ENCODE data around the gene RPS2.

Gene RPS2

DNA sequence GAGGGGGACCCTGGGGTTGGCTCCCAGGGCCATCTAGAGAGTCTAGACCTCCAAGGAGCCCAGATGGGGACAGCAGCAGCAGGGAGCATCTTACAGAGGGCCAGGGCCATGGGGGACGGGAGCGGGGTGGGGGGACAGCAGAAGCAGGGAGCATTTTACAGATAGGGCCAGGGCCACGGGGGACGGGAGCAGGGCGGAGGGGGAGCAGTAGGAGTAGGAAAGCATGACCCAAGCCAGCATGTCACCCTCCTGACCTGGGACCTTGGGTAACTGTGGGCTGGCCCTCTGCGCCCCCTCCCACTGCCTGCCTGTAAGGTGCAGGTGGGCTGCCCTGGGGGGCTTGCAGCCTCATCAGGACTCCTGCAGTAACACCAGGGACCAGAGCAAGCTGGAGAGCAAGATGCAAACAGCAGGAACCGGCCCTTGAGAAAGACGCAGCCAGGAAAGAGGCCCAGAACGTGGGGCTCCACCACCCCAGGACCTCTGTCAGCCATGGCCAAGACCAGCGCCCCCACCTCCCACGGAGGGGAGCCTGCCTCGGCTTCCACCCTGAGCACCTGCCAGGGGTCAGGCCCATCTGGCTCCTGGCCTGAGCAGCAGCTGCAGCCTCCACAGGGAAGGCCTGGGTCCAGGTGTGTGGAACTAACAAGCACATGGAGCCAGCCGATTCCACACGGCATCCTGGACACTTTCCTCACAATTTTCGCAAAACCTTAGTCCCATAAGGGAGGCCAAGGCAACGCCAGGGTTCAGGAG, 42.6 kb upstream of the RPS2 start:
- no peak for DNase-seq (ENCODE audit: low read depth)
- TF ChIP-seq, protein P1, sequence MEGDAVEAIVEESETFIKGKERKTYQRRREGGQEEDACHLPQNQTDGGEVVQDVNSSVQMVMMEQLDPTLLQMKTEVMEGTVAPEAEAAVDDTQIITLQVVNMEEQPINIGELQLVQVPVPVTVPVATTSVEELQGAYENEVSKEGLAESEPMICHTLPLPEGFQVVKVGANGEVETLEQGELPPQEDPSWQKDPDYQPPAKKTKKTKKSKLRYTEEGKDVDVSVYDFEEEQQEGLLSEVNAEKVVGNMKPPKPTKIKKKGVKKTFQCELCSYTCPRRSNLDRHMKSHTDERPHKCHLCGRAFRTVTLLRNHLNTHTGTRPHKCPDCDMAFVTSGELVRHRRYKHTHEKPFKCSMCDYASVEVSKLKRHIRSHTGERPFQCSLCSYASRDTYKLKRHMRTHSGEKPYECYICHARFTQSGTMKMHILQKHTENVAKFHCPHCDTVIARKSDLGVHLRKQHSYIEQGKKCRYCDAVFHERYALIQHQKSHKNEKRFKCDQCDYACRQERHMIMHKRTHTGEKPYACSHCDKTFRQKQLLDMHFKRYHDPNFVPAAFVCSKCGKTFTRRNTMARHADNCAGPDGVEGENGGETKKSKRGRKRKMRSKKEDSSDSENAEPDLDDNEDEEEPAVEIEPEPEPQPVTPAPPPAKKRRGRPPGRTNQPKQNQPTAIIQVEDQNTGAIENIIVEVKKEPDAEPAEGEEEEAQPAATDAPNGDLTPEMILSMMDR (IDR thresholded peaks at IDR 0.05; ENCODE audit: low read depth, low read length, missing control alignments): no peak
- H3K4me3 ChIP-seq (ENCODE audit: low read depth, low read length): peak overlapping the region; percentile 83

DNA sequence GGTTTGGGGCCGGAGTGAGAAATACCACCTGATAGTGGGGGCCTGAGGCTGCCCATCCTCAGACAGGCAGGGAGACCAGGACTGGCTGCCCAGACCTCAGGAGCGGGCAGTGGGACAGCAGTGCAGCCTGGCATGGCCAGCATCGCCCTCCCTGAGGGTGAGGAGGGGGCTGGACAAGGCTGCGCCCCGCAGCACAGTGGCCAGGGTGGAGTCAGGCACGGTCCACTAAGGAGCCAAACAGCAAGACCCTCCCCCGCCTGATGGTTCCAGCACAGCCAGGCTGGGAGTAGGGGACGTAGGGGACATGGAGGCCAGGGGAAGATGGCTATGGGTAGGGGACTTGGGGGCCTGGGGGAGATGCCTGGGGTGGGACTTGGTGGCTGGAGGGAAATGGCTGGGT, 41.7 kb upstream of the RPS2 start:
- no peak overlapping the region for H3K4me3 ChIP-seq (ENCODE audit: low read depth, low read length)
- TF ChIP-seq, protein P1 (IDR thresholded peaks at IDR 0.05; ENCODE audit: low read depth, low read length, missing control alignments): no peak
- DNase-seq (ENCODE audit: low read depth): no peak

DNA sequence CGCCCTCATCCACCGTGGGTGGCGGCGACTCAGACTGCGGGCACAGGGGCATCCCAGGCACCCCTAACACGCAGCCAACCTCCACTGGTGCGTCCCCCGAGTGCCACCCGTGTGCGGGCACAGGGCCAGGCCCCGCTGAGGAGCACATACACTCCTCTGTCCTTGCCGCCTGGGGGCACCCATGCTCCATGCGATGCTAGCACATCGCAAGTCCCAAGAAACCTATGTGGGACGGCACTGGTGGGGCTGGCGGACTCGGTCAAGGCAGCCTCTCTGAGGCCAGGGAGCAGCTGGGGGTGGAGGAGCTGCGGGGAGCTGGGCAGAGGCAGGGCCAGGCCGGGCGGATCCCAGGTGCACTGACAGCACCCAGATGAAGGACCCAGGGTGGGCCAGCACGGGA, 41.0 kb upstream of the RPS2 start:
- H3K4me3 ChIP-seq (ENCODE audit: low read depth, low read length): no peak overlapping the region
- TF ChIP-seq, protein P1 (IDR thresholded peaks at IDR 0.05; ENCODE audit: low read depth, low read length, missing control alignments): peak; percentile 45
- no peak for DNase-seq (ENCODE audit: low read depth)

DNA sequence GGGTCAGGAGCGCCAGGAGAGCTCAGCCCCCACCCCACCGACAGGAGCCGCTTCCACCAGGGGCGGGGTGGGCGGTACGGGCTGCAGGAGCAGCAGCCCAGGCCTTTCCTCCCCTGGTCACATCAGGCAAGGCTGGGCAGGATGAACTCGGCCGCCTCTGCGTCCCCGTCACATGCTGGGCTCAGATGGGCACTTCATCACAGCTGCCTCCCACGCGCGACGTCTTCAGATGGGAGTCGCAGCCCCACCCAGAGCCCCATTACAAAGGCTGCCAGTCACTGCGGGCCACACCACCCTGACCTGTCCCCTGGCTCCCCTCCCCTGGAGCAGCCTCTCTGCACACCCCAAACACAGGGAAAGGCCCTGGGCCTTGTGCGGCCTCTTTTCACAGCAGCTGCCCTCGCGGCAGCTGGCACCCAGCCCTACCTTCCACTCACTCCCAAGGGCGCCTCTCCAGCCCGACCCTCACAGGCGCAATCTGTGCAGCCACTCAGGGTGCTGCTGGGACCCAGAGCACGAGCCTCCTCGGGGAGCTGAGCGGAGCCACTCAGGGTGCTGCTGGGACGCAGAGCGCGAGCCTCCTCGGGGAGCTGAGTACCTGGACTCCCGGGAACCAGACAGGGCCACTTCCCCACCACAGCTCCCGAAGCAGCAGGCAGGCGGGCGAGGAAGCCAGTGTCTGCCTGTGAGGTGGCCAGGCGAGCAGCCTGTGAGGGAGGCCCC, 40.3 kb upstream of the RPS2 start:
- no peak overlapping the region for H3K4me3 ChIP-seq (ENCODE audit: low read depth, low read length)
- TF ChIP-seq, protein P1 (IDR thresholded peaks at IDR 0.05; ENCODE audit: low read depth, low read length, missing control alignments): no peak
- DNase-seq (ENCODE audit: low read depth): no peak

DNA sequence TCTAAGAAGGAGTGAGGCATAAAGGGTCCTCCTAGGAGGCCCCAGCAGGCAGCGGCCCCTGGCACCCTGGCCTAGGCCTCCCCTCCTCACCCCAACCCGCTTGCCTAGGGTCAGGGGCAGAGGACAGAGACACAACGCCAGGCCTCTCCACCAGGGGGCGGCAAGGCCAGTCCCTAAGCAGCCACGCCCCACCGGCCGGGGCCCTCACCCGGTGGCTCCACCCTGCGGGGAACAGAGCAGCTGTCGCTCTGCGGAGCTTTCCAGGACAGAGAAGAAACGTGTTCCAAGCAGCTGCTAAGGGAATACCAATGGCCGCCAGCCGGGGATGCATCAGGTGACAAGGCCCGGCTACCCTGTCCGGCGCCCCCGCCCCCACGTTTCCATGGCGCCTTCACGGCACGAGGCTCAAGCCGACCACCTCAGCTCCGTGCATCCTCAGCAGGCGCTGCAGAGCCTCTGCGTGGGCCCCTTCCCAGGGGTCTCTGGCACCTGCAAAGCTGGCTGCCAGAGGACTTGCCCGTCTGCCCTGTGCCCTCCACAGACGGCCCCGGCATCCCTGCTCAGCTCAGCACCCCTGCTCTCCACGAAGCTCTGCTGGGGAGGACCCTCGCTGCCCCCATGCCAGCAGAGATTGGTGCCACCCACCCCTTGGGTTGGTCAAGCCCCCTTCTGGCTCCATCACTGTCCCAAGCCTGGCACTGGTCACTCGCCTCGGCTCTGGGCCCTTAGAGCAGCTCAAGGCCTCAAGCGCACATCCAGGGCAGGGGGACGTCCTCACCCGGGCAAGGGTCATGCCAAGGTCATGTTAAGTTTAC, 39.4 kb upstream of the RPS2 start:
- TF ChIP-seq, protein P1 (IDR thresholded peaks at IDR 0.05; ENCODE audit: low read depth, low read length, missing control alignments): peak; percentile 94
- no peak overlapping the region for H3K4me3 ChIP-seq (ENCODE audit: low read depth, low read length)
- no peak for DNase-seq (ENCODE audit: low read depth)

DNA sequence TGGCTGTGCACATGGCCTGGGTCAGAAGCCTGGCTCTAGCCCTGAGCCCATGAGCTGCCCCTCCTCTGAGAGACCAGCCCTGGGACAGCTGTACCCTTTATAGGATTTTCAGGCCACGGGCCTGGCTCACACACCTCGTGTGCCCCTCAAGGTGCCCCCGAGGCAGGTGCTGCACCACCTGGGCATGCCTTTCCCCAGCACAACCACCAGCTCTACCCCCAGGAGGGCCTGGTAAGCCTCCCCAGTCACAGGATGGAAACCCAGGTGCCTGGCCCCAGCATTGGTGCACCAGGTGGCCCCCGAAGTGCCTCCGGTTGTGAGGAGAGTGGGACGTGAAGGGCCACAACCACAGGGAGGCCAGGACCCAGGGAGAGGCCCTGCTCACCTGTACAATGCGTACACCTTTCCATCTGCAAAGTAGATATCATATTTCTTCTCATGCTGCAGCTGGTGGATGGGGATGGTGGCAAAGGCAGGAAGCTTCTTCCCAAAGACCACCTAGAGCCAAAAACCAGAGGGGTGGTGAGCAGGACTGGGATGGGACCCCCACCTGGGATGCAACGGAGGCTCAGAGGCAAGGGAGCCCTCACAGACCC, 38.7 kb upstream of the RPS2 start:
- H3K4me3 ChIP-seq (ENCODE audit: low read depth, low read length): no peak overlapping the region
- DNase-seq (ENCODE audit: low read depth): no peak
- TF ChIP-seq, protein P1 (IDR thresholded peaks at IDR 0.05; ENCODE audit: low read depth, low read length, missing control alignments): no peak
